Mesenchymal stem cell (in vitro differentiated cells and primary cell): ENCODE data around the gene ANTXR2.

Source experiments
- DNase-seq: peaks from one replicate; pipeline ENCODE4 v3.0.0-alpha.2; 2013
- H2AFZ ChIP-seq: one replicate; pipeline ENCODE4 v1.6.1; 2013; ENCODE audit warnings: low read depth, mild to moderate bottlenecking, control low read depth, inconsistent platforms, low read length, moderate library complexity
- H2AK5ac ChIP-seq: 2 replicates; pipeline ENCODE4 v1.6.1; 2013; ENCODE audit warnings: low read length, moderate library complexity, mild to moderate bottlenecking, inconsistent platforms; ENCODE audit not compliant: severe bottlenecking
- H2BK120ac ChIP-seq: one replicate; pipeline ENCODE4 v1.6.1; 2013; ENCODE audit warnings: low read depth, mild to moderate bottlenecking, inconsistent platforms, low read length, moderate library complexity
- H2BK12ac ChIP-seq, 2 experiments: one replicate each; pipeline ENCODE4 v1.6.1; 2013; ENCODE audit warnings: inconsistent platforms in 2 of 2, low read length in 2 of 2, mild to moderate bottlenecking in 2 of 2, moderate library complexity in 2 of 2, control low read depth in 1 of 2
- H2BK15ac ChIP-seq: one replicate; pipeline ENCODE4 v1.6.1; 2013; ENCODE audit warnings: mild to moderate bottlenecking, low read depth, inconsistent platforms; ENCODE audit not compliant: poor library complexity, severe bottlenecking
- H2BK5ac ChIP-seq: 2 replicates; pipeline ENCODE4 v1.6.1; 2013; ENCODE audit warnings: low read depth, mild to moderate bottlenecking, low read length, control low read depth, inconsistent platforms; ENCODE audit not compliant: poor library complexity, severe bottlenecking
- H3K14ac ChIP-seq, 2 experiments: one replicate each; pipeline ENCODE4 v1.6.1; 2013; ENCODE audit warnings: inconsistent platforms in 2 of 2, low read length in 2 of 2, control low read depth in 1 of 2, mild to moderate bottlenecking in 1 of 2, moderate library complexity in 1 of 2
- H3K18ac ChIP-seq, 2 experiments: one replicate each; pipeline ENCODE4 v1.6.1; 2013; ENCODE audit warnings: inconsistent platforms in 2 of 2, low read length in 2 of 2, control low read depth in 1 of 2, low read depth in 1 of 2, mild to moderate bottlenecking in 1 of 2
- H3K23ac ChIP-seq, 2 experiments: one replicate each; pipeline ENCODE4 v1.6.1; 2013; ENCODE audit warnings: inconsistent platforms in 2 of 2, low read length in 2 of 2, mild to moderate bottlenecking in 2 of 2, moderate library complexity in 2 of 2, control low read depth in 1 of 2
- H3K27ac ChIP-seq: 2 replicates; pipeline ENCODE4 v1.5.1; 2013; ENCODE audit warnings: mild to moderate bottlenecking, moderate library complexity, low read length, control low read depth, inconsistent platforms; ENCODE audit not compliant: poor library complexity, severe bottlenecking
- H3K27me3 ChIP-seq, 2 experiments: 2 replicates each; pipeline versions ENCODE4 v1.6.1 to v1.7.0; 2013; ENCODE audit warnings: low read length in 2 of 2, mild to moderate bottlenecking in 2 of 2, moderate library complexity in 2 of 2, control low read depth in 1 of 2, inconsistent platforms in 1 of 2; ENCODE audit not compliant: control insufficient read depth in 1 of 2, insufficient read depth in 1 of 2
- H3K36me3 ChIP-seq, 2 experiments: 2 replicates each; pipeline versions ENCODE4 v1.6.1 to v1.7.0; 2013; ENCODE audit warnings: low read length in 2 of 2, control low read depth in 1 of 2, inconsistent platforms in 1 of 2, low read depth in 1 of 2, mild to moderate bottlenecking in 1 of 2; ENCODE audit not compliant: insufficient read depth in 2 of 2, control insufficient read depth in 1 of 2
- H3K4ac ChIP-seq, 2 experiments: one replicate each; pipeline ENCODE4 v1.6.1; 2013; ENCODE audit warnings: inconsistent platforms in 2 of 2, low read length in 2 of 2, mild to moderate bottlenecking in 2 of 2, moderate library complexity in 2 of 2, control low read depth in 1 of 2, low read depth in 1 of 2
- H3K4me1 ChIP-seq: 2 replicates; pipeline ENCODE4 v1.6.1; 2013; ENCODE audit warnings: low read depth, low read length, control low read depth; ENCODE audit not compliant: control insufficient read depth, insufficient read depth
- H3K4me2 ChIP-seq: 2 replicates; pipeline ENCODE4 v1.6.1; 2013; ENCODE audit warnings: low read length, mild to moderate bottlenecking, inconsistent platforms; ENCODE audit not compliant: poor library complexity, severe bottlenecking
- H3K4me3 ChIP-seq, 2 experiments: 2 replicates each; pipeline versions ENCODE4 v1.5.1 to v1.7.0; 2013; ENCODE audit warnings: low read length in 2 of 2, mild to moderate bottlenecking in 2 of 2, control low read depth in 1 of 2, low read depth in 1 of 2; ENCODE audit not compliant: insufficient read depth in 1 of 2
- H3K79me1 ChIP-seq: replicated peaks from 2 replicates; pipeline ENCODE4 v1.6.1; 2013; ENCODE audit warnings: mild to moderate bottlenecking, control low read depth, low read length, inconsistent platforms; ENCODE audit not compliant: poor library complexity, severe bottlenecking
- H3K9ac ChIP-seq: 2 replicates; pipeline ENCODE4 v1.7.0; 2013; ENCODE audit warnings: mild to moderate bottlenecking, low read length, moderate library complexity
- H3K9me3 ChIP-seq: 2 replicates; pipeline ENCODE4 v1.7.0; 2013; ENCODE audit warnings: mild to moderate bottlenecking, low read length; ENCODE audit not compliant: control insufficient read depth
- H4K8ac ChIP-seq: one replicate; pipeline ENCODE4 v1.6.1; 2013; ENCODE audit warnings: inconsistent platforms, mild to moderate bottlenecking, low read length, moderate library complexity
- H4K91ac ChIP-seq: one replicate; pipeline ENCODE4 v1.6.1; 2013; ENCODE audit warnings: mild to moderate bottlenecking, low read length, inconsistent platforms
- WGBS: methylation state at CpG from one replicate; pipeline ENCODE4 v1.1.7; 2013; ENCODE audit warnings: mixed read lengths; 5-methylcytosine and 5-hydroxymethylcytosine counted together

ANTXR2 gene

DNA sequence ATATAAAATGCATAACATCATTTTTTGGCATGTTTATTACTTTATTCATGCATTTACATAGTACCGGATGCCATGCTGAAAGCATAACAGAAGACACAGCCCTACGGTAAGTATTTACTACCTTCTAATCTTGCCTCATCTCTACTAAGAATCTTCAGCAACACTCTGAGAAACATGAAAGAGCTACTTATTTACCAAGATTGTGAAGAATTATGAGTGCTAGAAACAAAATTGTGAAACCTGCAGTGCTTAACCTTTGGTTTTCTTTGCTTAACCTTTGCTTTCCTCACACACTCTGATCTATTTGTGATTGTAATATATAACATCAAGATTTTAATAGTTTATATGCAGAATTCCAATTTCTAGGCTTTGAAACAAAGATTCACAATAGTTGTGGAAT, 7.4 kb downstream of the ANTXR2 start:
- Histone ChIP-seq H3K4me2 (no peak overlapping the region), H3K4me1 (no peaks in the 10 kb centered on the region), H3K23ac (no peak overlapping the region), H3K27ac (no peak overlapping the region), H2BK12ac (no peak overlapping the region), H2AK5ac (no peak overlapping the region), H3K9ac (peak overlapping the region; percentile 12), H3K4me3 (no peak overlapping the region), H3K14ac (no peak overlapping the region), H4K8ac (no peak overlapping the region), H3K4ac (no peak overlapping the region), H3K36me3 (peaks cover 5 to 97% of the 10 kb centered on the region in 2 experiments), H3K9me3 (no peaks in the 10 kb centered on the region), H2AFZ (no peak overlapping the region), H2BK15ac (no peak overlapping the region), H2BK5ac (no peak overlapping the region), H3K79me1 (peaks cover 12% of the 10 kb centered on the region), H4K91ac (no peak overlapping the region), H2BK120ac (no peak overlapping the region), H3K27me3 (no peaks in the 10 kb centered on the region), H3K18ac (no peak overlapping the region)
- DNase-seq, result no peak
- 100% methylated on average over 1 of the region's 2 CpGs for WGBS

DNA sequence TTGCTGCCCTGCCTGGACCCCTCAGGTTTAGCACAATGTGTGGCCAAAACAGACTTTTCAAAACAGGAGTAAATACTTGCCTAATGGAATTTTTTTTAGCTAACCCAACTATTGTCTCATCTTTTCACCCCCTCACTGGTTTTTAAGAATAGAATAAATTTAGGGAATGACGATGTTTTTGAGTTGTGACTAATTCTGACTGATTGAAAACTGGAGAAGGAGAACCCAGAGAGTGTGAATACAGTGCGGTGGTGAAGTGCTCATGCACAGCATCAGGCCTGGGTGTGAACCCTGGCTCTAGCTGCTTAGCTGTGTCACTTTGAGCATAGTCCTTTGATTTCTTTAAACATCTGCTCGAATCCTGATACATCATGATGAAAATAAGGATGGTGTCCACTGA, 10.5 kb downstream of the ANTXR2 start:
- Histone ChIP-seq H3K79me1 (peaks cover 18% of the 10 kb centered on the region), H2AFZ (no peak overlapping the region), H3K27ac (no peak overlapping the region), H2BK12ac (no peak overlapping the region), H3K4ac (no peak overlapping the region), H2BK120ac (no peak overlapping the region), H2BK5ac (no peak overlapping the region), H3K36me3 (peaks cover 5 to 95% of the 10 kb centered on the region in 2 experiments), H3K4me1 (no peaks in the 10 kb centered on the region), H3K14ac (no peak overlapping the region), H4K91ac (no peak overlapping the region), H3K4me3 (no peak overlapping the region), H3K18ac (no peak overlapping the region), H3K27me3 (no peaks in the 10 kb centered on the region), H3K9me3 (no peaks in the 10 kb centered on the region), H2BK15ac (no peak overlapping the region), H3K4me2 (no peak overlapping the region), H3K23ac (no peak overlapping the region), H3K9ac (peak overlapping the region; percentile 41), H4K8ac (no peak overlapping the region), H2AK5ac (no peak overlapping the region)
- DNase-seq, result no peak
- 95% methylated on average over 3 of the region's 3 CpGs for WGBS

DNA sequence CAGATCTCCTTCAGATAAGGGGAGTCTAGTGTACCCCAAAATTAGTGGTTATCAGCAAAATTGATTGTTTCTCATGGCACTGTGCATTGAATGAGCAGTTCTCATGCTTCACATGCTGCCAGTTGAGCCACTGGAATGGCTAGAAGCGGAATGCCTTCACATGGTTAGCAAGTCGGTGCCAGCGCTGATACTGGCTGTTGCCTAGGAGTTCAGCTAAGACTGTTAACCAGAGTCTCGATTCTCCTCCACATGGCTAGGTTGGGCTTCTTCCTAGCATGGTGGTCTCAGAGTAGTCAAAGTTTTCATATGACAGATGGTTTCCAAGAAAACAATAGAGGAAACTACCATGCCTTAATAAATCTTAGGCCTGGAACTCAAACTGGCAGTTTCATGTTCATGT, 12.2 kb downstream of the ANTXR2 start:
- H3K4me1 ChIP-seq, result no peaks in the 10 kb centered on the region
- H3K9me3 ChIP-seq, result no peaks in the 10 kb centered on the region
- H3K79me1 ChIP-seq, result peaks cover 17% of the 10 kb centered on the region
- 95% methylated on average over 4 of the region's 4 CpGs for WGBS
- no peak overlapping the region for H3K14ac ChIP-seq
- no peak overlapping the region for H2BK5ac ChIP-seq
- H3K4me3 ChIP-seq, result no peak overlapping the region
- no peak overlapping the region for H3K4me2 ChIP-seq
- H2BK120ac ChIP-seq, result no peak overlapping the region
- no peak overlapping the region for H2BK12ac ChIP-seq
- H2AFZ ChIP-seq, result no peak overlapping the region
- H2BK15ac ChIP-seq, result no peak overlapping the region
- no peak overlapping the region for H3K23ac ChIP-seq
- peaks cover 5 to 96% of the 10 kb centered on the region in 2 experiments for H3K36me3 ChIP-seq
- no peak overlapping the region for H3K4ac ChIP-seq
- H4K91ac ChIP-seq, result no peak overlapping the region
- no peak overlapping the region for H2AK5ac ChIP-seq
- no peak overlapping the region for H3K9ac ChIP-seq
- no peak overlapping the region for H3K18ac ChIP-seq
- H3K27ac ChIP-seq, result no peak overlapping the region
- DNase-seq, result no peak
- no peaks in the 10 kb centered on the region for H3K27me3 ChIP-seq
- no peak overlapping the region for H4K8ac ChIP-seq

DNA sequence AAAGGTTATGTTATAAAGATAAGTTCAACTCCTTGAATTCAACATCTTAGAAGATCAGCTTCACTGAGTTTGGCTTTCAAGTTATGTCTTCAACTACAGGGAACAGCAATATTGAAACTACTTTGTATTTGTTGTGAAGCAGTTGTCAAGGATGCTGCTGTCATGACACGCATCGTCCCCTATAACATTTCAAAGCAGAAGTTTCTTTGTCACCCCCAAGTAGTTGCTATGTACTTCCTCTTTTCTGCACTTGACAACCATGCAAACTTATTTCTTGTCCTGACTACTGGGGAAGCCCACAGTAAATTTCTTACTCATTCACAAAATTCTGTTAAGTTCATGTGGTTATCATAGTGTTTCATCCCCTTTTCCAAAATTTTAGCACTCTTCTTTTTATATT, 14.3 kb downstream of the ANTXR2 start:
- peak; percentile 69 for DNase-seq
- Histone ChIP-seq H3K27ac (no peak overlapping the region), H4K91ac (no peak overlapping the region), H2BK12ac (no peak overlapping the region), H2BK15ac (no peak overlapping the region), H3K18ac (no peak overlapping the region), H3K4me2 (no peak overlapping the region), H2BK5ac (no peak overlapping the region), H2AFZ (no peak overlapping the region), H3K4ac (no peak overlapping the region), H3K23ac (no peak overlapping the region), H3K4me3 (no peak overlapping the region), H3K36me3 (peaks cover 3 to 94% of the 10 kb centered on the region in 2 experiments), H3K4me1 (no peaks in the 10 kb centered on the region), H3K9me3 (no peaks in the 10 kb centered on the region), H3K27me3 (no peaks in the 10 kb centered on the region), H3K9ac (peak overlapping the region; percentile 72), H3K14ac (no peak overlapping the region), H3K79me1 (peaks cover 13% of the 10 kb centered on the region), H2BK120ac (no peak overlapping the region), H2AK5ac (no peak overlapping the region), H4K8ac (no peak overlapping the region)
- 88% methylated on average over 2 of the region's 2 CpGs for WGBS
